Cerebellar cortex (tissue), 1 donor: ENCODE measurements around the gene ZNF672.

Experiments used
- DNase-seq: peaks from one replicate; pipeline ENCODE4 v3.0.0-alpha.2; 2015; ENCODE audit warnings: low spot score

ZNF672 gene

GRCh38 chr1:248890549-248891498 is 52.8 kb downstream of the ZNF672 start:
- no peak for DNase-seq

DNA sequence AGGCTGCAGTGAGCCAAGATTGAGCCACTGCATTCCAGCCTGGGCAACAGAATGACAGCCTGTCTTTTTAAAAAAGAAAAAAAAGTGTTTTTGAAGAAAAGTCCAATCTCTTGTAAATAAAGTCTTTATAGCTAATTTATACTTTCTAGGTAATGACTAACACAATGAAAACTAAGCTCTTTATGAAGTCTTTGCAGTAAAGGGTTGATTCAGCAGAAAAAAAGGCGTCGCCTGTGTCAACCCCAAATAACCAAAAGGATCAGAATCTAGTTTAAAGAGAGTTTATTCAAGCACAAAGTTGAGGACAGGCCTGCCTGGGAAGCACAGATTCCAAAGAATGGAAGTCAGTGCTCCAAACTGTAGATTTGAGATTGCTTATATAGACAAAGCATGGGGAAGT is 53.7 kb downstream of the ZNF672 start:
- no peak for DNase-seq

- DNase-seq = no peak
Observed at GRCh38 chr1:248892590-248892989, 54.6 kb downstream of the ZNF672 start.

- DNase-seq = no peak
Observed at GRCh38 chr1:248894837-248895236, 56.8 kb downstream of the ZNF672 start.

DNA sequence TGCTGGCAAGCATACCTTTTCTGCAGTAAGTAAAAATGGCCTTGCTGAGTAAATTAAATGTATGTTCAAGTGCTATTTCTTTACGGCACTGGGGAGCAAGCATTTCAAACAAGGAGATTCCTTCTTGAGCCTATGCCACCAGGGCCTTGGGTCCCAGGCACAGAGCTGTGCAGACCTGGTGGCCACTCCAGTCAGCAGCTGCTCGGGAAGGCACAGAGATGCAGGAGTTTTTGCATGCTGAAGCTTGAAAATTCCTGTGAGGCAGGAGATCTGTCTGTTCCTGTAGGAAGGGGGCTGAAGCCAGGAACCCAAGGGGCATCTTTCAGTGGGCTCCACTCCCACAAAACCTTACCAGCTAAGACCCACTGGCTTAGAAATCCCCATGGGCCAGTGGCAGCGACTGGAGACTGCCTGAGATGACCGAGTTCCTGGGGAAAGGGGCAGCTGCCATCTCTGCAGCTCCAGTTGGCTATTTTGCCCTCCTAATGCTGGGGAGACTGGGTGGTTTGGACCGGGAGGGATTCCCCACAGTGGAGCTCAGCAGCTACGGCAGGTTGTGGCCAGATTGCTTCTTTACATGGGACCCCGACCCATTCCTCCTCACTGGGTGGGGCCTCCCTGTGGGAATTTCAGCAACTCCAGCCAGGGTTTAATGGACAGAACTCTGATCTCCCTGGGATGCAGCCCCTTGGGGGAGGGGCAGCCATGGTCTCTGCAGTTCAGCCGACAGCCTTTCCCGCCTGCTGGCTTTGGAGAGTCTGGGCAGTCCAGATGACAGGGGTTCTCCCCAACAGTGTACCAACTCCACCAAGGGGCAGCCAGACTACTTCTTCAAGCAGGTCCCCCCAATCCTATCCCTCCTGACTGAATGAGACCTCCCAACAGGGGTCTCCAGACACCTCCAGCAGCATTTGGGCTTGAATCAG is 59.7 kb downstream of the ZNF672 start:
- DNase-seq = no peak
